HCT116 (cell line): Measurements from ENCODE around the gene LRRC75A. TPM values are rescaled to one million over a fixed set of nuclear protein-coding genes. Genes with fewer than 3 reads are reported as not detected.
A peak's percentile ranks its signal among the peaks of the same experiment; 100 is the strongest.

Experiments used
- ATAC-seq: fragments of 200-7000 bp; cut with Tn5 transposase; 2 replicates; pipeline ENCODE4 v1.9.1; 2020; ENCODE audit warnings: mild to moderate bottlenecking, moderate library complexity
- BruUV-seq: library from RNA; stranded (reverse); fragments of 400-500 nt; replicated peaks from 2 replicates; lab custom pipeline; 2021; lab: Mats Ljungman, UMichigan
- CTCF ChIA-PET: fragments of 300-600 bp; sonication (Branson Sonifier 250); formaldehyde crosslinking; loops from one replicate; lab custom pipeline; 2021; ENCODE audit warnings: antibody characterized with exemption; lab: Charles Lee
- POLR2A ChIA-PET: fragments of 300-600, 350-600 bp; sonication (Branson Sonifier 250); formaldehyde crosslinking; loops from one replicate; lab custom pipeline; 2021; ENCODE audit warnings: antibody characterized with exemption; lab: Charles Lee
- RAD21 ChIA-PET, 2 experiments: fragments of 300-600 bp; sonication (Branson Sonifier 250); formaldehyde crosslinking; loops; one replicate each; lab custom pipeline; 2023; ENCODE audit warnings: low total read pairs in 2 of 2; ENCODE audit not compliant: uncharacterized antibody in 2 of 2, unreplicated experiment in 2 of 2, low non-redundant PET in 1 of 2; lab: Charles Lee
- DNase-seq: peaks from one replicate; pipeline ENCODE4 v3.0.0-alpha.2; 2010; ENCODE audit warnings: low read depth, low spot score
- H2AFZ ChIP-seq: fragments of 200-600 bp; shearing (Covaris generic), sonication (generic); 2 replicates; pipeline ENCODE4 v1.6.1; 2017; ENCODE audit warnings: low read depth, mixed run types, mixed read lengths, antibody characterized with exemption, low read length; ENCODE audit not compliant: poor library complexity, severe bottlenecking
- H3K27ac ChIP-seq: 2 replicates; pipeline ENCODE4 v1.5.1; 2012; ENCODE audit warnings: low read depth, low read length
- H3K27me3 ChIP-seq: fragments of 200-600 bp; sonication (generic); 2 replicates; pipeline ENCODE4 v1.6.1; 2016; ENCODE audit warnings: mixed run types, low read length, mixed read lengths; ENCODE audit not compliant: insufficient read depth
- H3K36me3 ChIP-seq, 2 experiments: fragments of 200-500 bp in 1 of 2; fragments of 200-600 bp in 1 of 2; sonication (Bioruptor generic) in 1 of 2; sonication (generic) in 1 of 2; 2 replicates each; pipeline versions ENCODE4 v1.5.1 to v1.6.1; 2014 to 2016; ENCODE audit warnings: low read length in 2 of 2, inconsistent platforms in 1 of 2, mixed read lengths in 1 of 2, mixed run types in 1 of 2; ENCODE audit not compliant: insufficient read depth in 2 of 2, control insufficient read depth in 1 of 2
- H3K4me1 ChIP-seq, 2 experiments: fragments of 200-600 bp in 1 of 2; sonication (generic) in 1 of 2; 2 replicates each; pipeline versions ENCODE4 v1.5.1 to v1.6.1; 2012 to 2017; ENCODE audit warnings: low read length in 2 of 2, inconsistent platforms in 1 of 2, mild to moderate bottlenecking in 1 of 2, mixed read lengths in 1 of 2, mixed run types in 1 of 2, moderate library complexity in 1 of 2; ENCODE audit not compliant: insufficient read depth in 2 of 2, control insufficient read depth in 1 of 2
- H3K4me2 ChIP-seq: fragments of 200-600 bp; sonication (generic); 2 replicates; pipeline ENCODE4 v1.6.1; 2017; ENCODE audit warnings: mixed run types, low read length, mixed read lengths
- H3K4me3 ChIP-seq, 2 experiments: fragments of 200-600 bp in 1 of 2; sonication (generic) in 1 of 2; replicated peaks in 1 of 2; 2 replicates each; pipeline ENCODE4 v1.5.1; 2011 to 2016; ENCODE audit warnings: low read length in 2 of 2, control low read depth in 1 of 2, low read depth in 1 of 2, mild to moderate bottlenecking in 1 of 2, mixed read lengths in 1 of 2, mixed run types in 1 of 2
- H3K79me2 ChIP-seq: fragments of 200-600 bp; sonication (generic); 2 replicates; pipeline ENCODE4 v1.6.1; 2017; ENCODE audit warnings: mild to moderate bottlenecking, mixed run types, low read length, moderate library complexity, mixed read lengths; ENCODE audit not compliant: insufficient read depth
- H3K9ac ChIP-seq: fragments of 200-600 bp; sonication (generic); 2 replicates; pipeline ENCODE4 v1.6.1; 2016; ENCODE audit warnings: low read length, mixed read lengths
- H3K9me2 ChIP-seq: fragments of 200-600 bp; sonication (generic), shearing (Covaris generic); 2 replicates; pipeline ENCODE4 v1.6.1; 2017; ENCODE audit warnings: mixed run types, mild to moderate bottlenecking, moderate library complexity; ENCODE audit not compliant: insufficient read depth
- H3K9me3 ChIP-seq, 2 experiments: fragments of 200-500 bp in 1 of 2; fragments of 200-600 bp in 1 of 2; sonication (Bioruptor generic) in 1 of 2; sonication (generic) in 1 of 2; 2 replicates each; pipeline ENCODE4 v1.6.1; 2014 to 2017; ENCODE audit warnings: low read length in 2 of 2, mixed read lengths in 2 of 2, inconsistent platforms in 1 of 2, low read depth in 1 of 2, mild to moderate bottlenecking in 1 of 2, mixed run types in 1 of 2, moderate library complexity in 1 of 2; ENCODE audit not compliant: control insufficient read depth in 1 of 2, insufficient read depth in 1 of 2
- H4K20me1 ChIP-seq: fragments of 200-600 bp; sonication (generic), shearing (Covaris generic); 2 replicates; pipeline ENCODE4 v1.6.1; 2017; ENCODE audit warnings: mixed run types, mild to moderate bottlenecking, moderate library complexity; ENCODE audit not compliant: insufficient read depth
- CEBPB ChIP-seq: IDR thresholded peaks from 2 replicates; pipeline ENCODE4 v1.6.1; 2012; ENCODE audit warnings: low read depth
- FOSL1 ChIP-seq: IDR thresholded peaks from 2 replicates; pipeline ENCODE4 v1.6.1; 2012; ENCODE audit warnings: low read depth
- POLR2A ChIP-seq: IDR thresholded peaks from 2 replicates; pipeline ENCODE4 v1.7.0; 2011; ENCODE audit warnings: borderline replicate concordance; ENCODE audit not compliant: insufficient read depth, insufficient read length; ENCODE audit errors: extremely low read depth
- intact Hi-C: fragments of 100-400 bp; cut with micrococcal nuclease; formaldehyde crosslinking; loops from 2 replicates; pipeline ENCODE4 v1.10.0; 2022
- total RNA-seq: library from RNA; stranded (reverse); gene quantifications from one replicate; pipeline ENCODE4 v1.2.1, GENCODE V29; 2021; ENCODE audit not compliant: unreplicated experiment

Gene LRRC75A
- total RNA-seq, 1 experiment from 2014 or later = 2.3 TPM

DNA sequence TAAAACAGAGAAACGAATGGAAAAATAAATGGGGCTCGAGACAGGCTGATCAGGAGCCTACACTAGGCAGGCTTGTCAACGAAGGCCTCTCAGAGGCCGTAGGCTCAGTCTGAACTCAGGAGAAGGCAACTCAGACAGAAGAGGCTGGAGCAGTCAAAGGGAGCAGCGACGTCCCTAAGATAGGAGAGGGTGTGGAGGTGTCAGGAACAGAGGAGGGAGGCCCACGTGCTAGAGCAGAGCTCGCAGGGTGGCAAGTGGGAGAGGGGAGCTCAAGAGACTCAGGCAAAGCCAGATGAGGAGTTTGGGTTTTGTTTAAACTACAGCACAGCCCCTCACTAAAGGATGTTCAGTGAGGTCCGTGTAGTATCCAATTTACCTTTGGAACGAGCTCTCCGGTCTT, 32.7 kb downstream of the LRRC75A start:
- Histone ChIP-seq H4K20me1 (no peaks in the 10 kb centered on the region), H3K4me3 (no peak overlapping the region), H3K9me2 (no peaks in the 10 kb centered on the region), H3K27me3 (no peaks in the 10 kb centered on the region), H3K79me2 (no peaks in the 10 kb centered on the region), H3K4me2 (0 out of 2 replicates have a peak overlapping the region, but pooled peaks have one; percentile 29), H3K36me3 (peaks cover 0 to 2% of the 10 kb centered on the region in 2 experiments; a peak in 1 of 4 replicates), H3K27ac (no peak overlapping the region; the same call in 1 of the 2 replicates), H3K9me3 (no peaks in the 10 kb centered on the region), H3K4me1 (peaks cover 8 to 18% of the 10 kb centered on the region in 2 experiments; a peak in 3 of 4 replicates), H3K9ac (no peak overlapping the region), H2AFZ (no peak overlapping the region)
- no peak for TF ChIP-seq FOSL1
- DNase-seq (no peak), ATAC-seq (no peak)
- POLR2A ChIA-PET = interaction anchor here (6.9 kb wide), 1 partner anchor 20 kb away, joined by 29 read pairs; no protein-coding TSS in a partner anchor
- intact Hi-C loops = no loop called here
- RAD21 ChIA-PET = no interaction called here
- CTCF ChIA-PET = interaction anchor here (1.5 kb wide), 1 partner anchor 62 kb away, joined by 5 read pairs; no protein-coding TSS in a partner anchor
- no TSS peak for BruUV-seq

DNA sequence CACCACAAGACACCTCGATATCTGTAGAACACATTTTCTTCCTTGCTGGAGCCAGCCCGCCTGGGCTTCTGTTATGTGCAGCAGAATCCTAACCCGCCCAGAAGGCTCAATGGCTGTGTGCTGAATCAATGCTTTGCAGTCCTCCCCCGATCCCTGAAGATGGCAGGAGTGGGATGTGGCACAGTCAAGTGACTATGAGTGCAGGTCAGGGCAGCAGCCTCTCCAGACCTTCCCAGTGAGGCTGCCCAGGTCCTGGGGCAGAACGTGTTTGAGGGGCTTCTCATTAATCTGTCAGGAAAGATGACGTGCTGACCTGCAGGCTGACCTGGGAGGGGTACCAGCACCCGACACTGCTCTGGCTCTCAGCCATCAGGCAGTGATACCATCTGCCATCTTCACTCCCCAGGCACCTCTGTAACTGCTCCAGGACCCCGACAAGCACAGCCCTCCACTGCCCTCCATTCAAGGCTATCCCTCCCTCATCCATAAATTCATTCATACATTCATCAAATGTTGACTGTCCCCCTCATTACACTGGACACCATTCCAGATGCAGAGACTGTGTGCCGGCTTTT, 35.2 kb downstream of the LRRC75A start:
- H3K79me2 ChIP-seq = no peaks in the 10 kb centered on the region
- BruUV-seq = no TSS peak
- ChIA-PET CTCF (interaction anchor here (1.6 kb wide), 1 partner anchor 64 kb away, joined by 4 read pairs; no protein-coding TSS in a partner anchor), RAD21 (no interaction called here), POLR2A (no interaction called here)
- no peak overlapping the region for H3K9ac ChIP-seq
- H3K9me3 ChIP-seq = no peaks in the 10 kb centered on the region
- H3K4me2 ChIP-seq = no peak overlapping the region
- H3K4me1 ChIP-seq = peaks cover 8 to 18% of the 10 kb centered on the region in 2 experiments; a peak in 3 of 4 replicates
- no peaks in the 10 kb centered on the region for H3K9me2 ChIP-seq
- no peak overlapping the region for H2AFZ ChIP-seq
- no peak overlapping the region for H3K27ac ChIP-seq
- no peaks in the 10 kb centered on the region for H3K27me3 ChIP-seq
- TF ChIP-seq CEBPB (no peak), POLR2A (no peak)
- ATAC-seq (no peak), DNase-seq (no peak)
- intact Hi-C loops = no loop called here
- peaks cover 0 to 2% of the 10 kb centered on the region in 2 experiments; a peak in 1 of 4 replicates for H3K36me3 ChIP-seq
- no peaks in the 10 kb centered on the region for H4K20me1 ChIP-seq
- no peak overlapping the region for H3K4me3 ChIP-seq
